GM21717 (cell line): ENCODE data around the gene SYK.
"Not testable (repeated sequence)": the region's sequence is repeated elsewhere in the genome, so short reads cannot be mapped to it uniquely, and the experiment has no call there.

Experiments
- ATAC-seq: cut with Tn5 transposase; IDR thresholded peaks from one replicate; pipeline ENCODE4 v1.9.1; 2021; ENCODE audit warnings: mild to moderate bottlenecking, moderate library complexity; ENCODE audit not compliant: unreplicated experiment

Gene SYK

GRCh38 chr9:90801241-90801972 lies at the start of gene SYK:
Gene SYK, plus strand, starts transcription at chr9:90801819. Its CDS starts 42,080 bp downstream, at chr9:90843899.
- peak; percentile 34 for ATAC-seq

GRCh38 chr9:90755514-90756371 lies 45.9 kb upstream of the SYK start:
- not testable (repeated sequence) for ATAC-seq

- not testable (repeated sequence) for ATAC-seq
Measured at GRCh38 chr9:90760577-90760976, 41.0 kb upstream of the SYK start.

- ATAC-seq = no peak
Measured at GRCh38 chr9:90766731-90767130, 34.9 kb upstream of the SYK start.

- ATAC-seq = no peak
Measured at GRCh38 chr9:90767523-90768100, 34.0 kb upstream of the SYK start.

GRCh38 chr9:90770182-90770738 lies 31.4 kb upstream of the SYK start:
- no peak for ATAC-seq

GRCh38 chr9:90770927-90771326 lies 30.7 kb upstream of the SYK start:
- no peak for ATAC-seq

GRCh38 chr9:90772386-90772785 lies 29.2 kb upstream of the SYK start:
- ATAC-seq = no peak

GRCh38 chr9:90773617-90774016 lies 28.0 kb upstream of the SYK start:
- no peak for ATAC-seq

GRCh38 chr9:90774071-90774470 lies 27.5 kb upstream of the SYK start:
- ATAC-seq = no peak

GRCh38 chr9:90774682-90775081 lies 26.9 kb upstream of the SYK start:
- peak; percentile 90 for ATAC-seq

GRCh38 chr9:90775657-90776056 lies 26.0 kb upstream of the SYK start:
- no peak for ATAC-seq

- no peak for ATAC-seq
Measured at GRCh38 chr9:90778746-90779145, 22.9 kb upstream of the SYK start.

GRCh38 chr9:90783552-90783951 lies 18.1 kb upstream of the SYK start:
- no peak for ATAC-seq

- ATAC-seq = no peak
Measured at GRCh38 chr9:90783964-90784363, 17.7 kb upstream of the SYK start.

- no peak for ATAC-seq
Measured at GRCh38 chr9:90787771-90788460, 13.7 kb upstream of the SYK start.

- not testable (repeated sequence) for ATAC-seq
Measured at GRCh38 chr9:90788527-90788926, 13.1 kb upstream of the SYK start.

GRCh38 chr9:90789408-90789807 lies 12.2 kb upstream of the SYK start:
- ATAC-seq = no peak

- no peak for ATAC-seq
Measured at GRCh38 chr9:90789862-90790261, 11.8 kb upstream of the SYK start.

- not testable (repeated sequence) for ATAC-seq
Measured at GRCh38 chr9:90793024-90793423, 8.6 kb upstream of the SYK start.

- ATAC-seq = no peak
Measured at GRCh38 chr9:90793729-90794128, 7.9 kb upstream of the SYK start.
